PC-9 (cell line): ENCODE results near the gene LONRF3. TPM values are rescaled to one million over a fixed set of nuclear protein-coding genes. Genes with fewer than 3 reads are reported as not detected.

Source experiments
- BruUV-seq: library from RNA; stranded (reverse); fragments of 400-500 nt; replicated peaks from 2 replicates; lab custom pipeline; 2021; lab: Mats Ljungman, UMichigan
- CTCF ChIA-PET: fragments of 300-600 bp; sonication (Branson Sonifier 250); formaldehyde crosslinking; loops from one replicate; lab custom pipeline; 2022; ENCODE audit warnings: antibody characterized with exemption; lab: Charles Lee
- POLR2A ChIA-PET: fragments of 300-600 bp; sonication (Branson Sonifier 250); formaldehyde crosslinking; loops from one replicate; lab custom pipeline; 2022; ENCODE audit warnings: antibody characterized with exemption; ENCODE audit not compliant: unreplicated experiment; lab: Charles Lee
- DNase-seq, 2 experiments: peaks; one replicate each; pipeline versions ENCODE4 v3.0.0 to v3.0.0-alpha.2; 2015 to 2022; ENCODE audit warnings: mixed read lengths in 1 of 2
- H2AFZ ChIP-seq: fragments of 200-600 bp; sonication (generic); 2 replicates; pipeline ENCODE4 v1.8.1; 2017; ENCODE audit warnings: antibody characterized with exemption
- H3F3A ChIP-seq: fragments of 200-600 bp; sonication (generic); 2 replicates; pipeline ENCODE4 v1.8.1; 2017; ENCODE audit warnings: antibody characterized with exemption, mild to moderate bottlenecking, low read depth; ENCODE audit not compliant: insufficient read depth
- H3K27ac ChIP-seq: fragments of 200-600 bp; sonication (generic); 2 replicates; pipeline ENCODE4 v1.6.1; 2016; ENCODE audit warnings: mixed run types
- H3K27me3 ChIP-seq: fragments of 200-600 bp; sonication (generic); 2 replicates; pipeline ENCODE4 v1.6.1; 2016; ENCODE audit warnings: low read depth, mixed run types; ENCODE audit not compliant: insufficient read depth
- H3K36me3 ChIP-seq: fragments of 200-600 bp; sonication (generic); 2 replicates; pipeline ENCODE4 v1.6.1; 2016; ENCODE audit warnings: low read depth, mixed run types
- H3K4me1 ChIP-seq: fragments of 200-600 bp; sonication (generic); replicated peaks from 2 replicates; pipeline ENCODE4 v1.6.1; 2016; ENCODE audit warnings: mixed run types; ENCODE audit not compliant: insufficient read depth
- H3K4me2 ChIP-seq: fragments of 200-600 bp; sonication (generic); 2 replicates; pipeline ENCODE4 v1.6.1; 2017; ENCODE audit warnings: mixed run types
- H3K4me3 ChIP-seq: fragments of 200-600 bp; sonication (generic); 2 replicates; pipeline ENCODE4 v1.6.1; 2016; ENCODE audit warnings: mixed run types
- H3K79me2 ChIP-seq: fragments of 200-600 bp; sonication (generic); 2 replicates; pipeline ENCODE4 v1.6.1; 2017; ENCODE audit warnings: low read depth, mixed run types
- H3K9me2 ChIP-seq: fragments of 200-600 bp; sonication (generic); 2 replicates; pipeline ENCODE4 v1.8.1; 2017; ENCODE audit warnings: mild to moderate bottlenecking; ENCODE audit not compliant: insufficient read depth
- H3K9me3 ChIP-seq: fragments of 200-600 bp; sonication (generic); 2 replicates; pipeline ENCODE4 v1.8.1; 2016; ENCODE audit warnings: low read depth; ENCODE audit not compliant: insufficient read depth
- H4K20me1 ChIP-seq: fragments of 200-600 bp; sonication (generic); 2 replicates; pipeline ENCODE4 v1.8.1; 2017; ENCODE audit not compliant: insufficient read depth
- EZH2 ChIP-seq: fragments of 200-600 bp; sonication (generic); IDR thresholded peaks from 2 replicates; pipeline ENCODE4 v1.8.0; 2017; ENCODE audit warnings: antibody characterized with exemption, low read depth
- intact Hi-C: fragments of 100-400 bp; cut with micrococcal nuclease; formaldehyde crosslinking; loops from one replicate; pipeline ENCODE4 v1.10.0; 2022; ENCODE audit not compliant: unreplicated experiment
- total RNA-seq: library from RNA; stranded (reverse); gene quantifications from 2 replicates; pipeline ENCODE4 v1.2.3, GENCODE V29; 2021
- TF ChIP-seq, protein P1 (sequence below): fragments of 200-600 bp; sonication (generic); conservative IDR thresholded peaks from 2 replicates; pipeline ENCODE4 v1.6.1; 2017; ENCODE audit warnings: mixed run types, antibody characterized with exemption, mild to moderate bottlenecking, moderate library complexity

LONRF3 gene
- total RNA-seq, 1 experiment from 2014 or later, result 6.3 TPM

DNA sequence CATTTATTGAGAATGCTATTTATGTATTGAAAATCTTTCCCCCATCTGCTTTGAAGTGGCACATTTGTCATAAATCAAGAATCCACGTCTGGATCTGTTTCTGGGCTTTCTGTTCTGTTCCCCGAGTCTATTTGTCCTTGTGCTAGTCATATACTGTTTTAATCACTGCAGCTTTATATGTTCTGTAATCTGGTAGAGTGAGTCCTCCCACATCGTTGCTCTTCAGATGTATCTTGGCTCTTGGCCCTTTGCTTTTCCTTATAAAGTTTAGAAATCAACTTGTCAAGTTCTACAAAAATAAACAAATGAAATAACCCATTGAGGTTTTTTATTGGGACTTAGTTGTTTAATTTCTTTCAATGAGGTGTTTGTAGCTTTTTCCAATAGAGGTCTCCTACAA, 29.0 kb downstream of the LONRF3 start:
- H4K20me1 ChIP-seq, result peaks cover 15% of the 10 kb centered on the region
- no peaks in the 10 kb centered on the region for H3K4me1 ChIP-seq
- POLR2A ChIA-PET, result no interaction called here
- BruUV-seq, result no TSS peak
- intact Hi-C loops, result loop anchor here (10.0 kb wide), 2 partner anchors 211 to 359 kb away; no protein-coding TSS in a partner anchor
- peaks cover 10% of the 10 kb centered on the region for H3K36me3 ChIP-seq
- H3K9me3 ChIP-seq, result no peaks in the 10 kb centered on the region
- H3K4me3 ChIP-seq, result no peak overlapping the region
- H3K27me3 ChIP-seq, result no peaks in the 10 kb centered on the region
- H3K9me2 ChIP-seq, result no peaks in the 10 kb centered on the region
- TF ChIP-seq EZH2, result no peak
- TF ChIP-seq, protein P1, sequence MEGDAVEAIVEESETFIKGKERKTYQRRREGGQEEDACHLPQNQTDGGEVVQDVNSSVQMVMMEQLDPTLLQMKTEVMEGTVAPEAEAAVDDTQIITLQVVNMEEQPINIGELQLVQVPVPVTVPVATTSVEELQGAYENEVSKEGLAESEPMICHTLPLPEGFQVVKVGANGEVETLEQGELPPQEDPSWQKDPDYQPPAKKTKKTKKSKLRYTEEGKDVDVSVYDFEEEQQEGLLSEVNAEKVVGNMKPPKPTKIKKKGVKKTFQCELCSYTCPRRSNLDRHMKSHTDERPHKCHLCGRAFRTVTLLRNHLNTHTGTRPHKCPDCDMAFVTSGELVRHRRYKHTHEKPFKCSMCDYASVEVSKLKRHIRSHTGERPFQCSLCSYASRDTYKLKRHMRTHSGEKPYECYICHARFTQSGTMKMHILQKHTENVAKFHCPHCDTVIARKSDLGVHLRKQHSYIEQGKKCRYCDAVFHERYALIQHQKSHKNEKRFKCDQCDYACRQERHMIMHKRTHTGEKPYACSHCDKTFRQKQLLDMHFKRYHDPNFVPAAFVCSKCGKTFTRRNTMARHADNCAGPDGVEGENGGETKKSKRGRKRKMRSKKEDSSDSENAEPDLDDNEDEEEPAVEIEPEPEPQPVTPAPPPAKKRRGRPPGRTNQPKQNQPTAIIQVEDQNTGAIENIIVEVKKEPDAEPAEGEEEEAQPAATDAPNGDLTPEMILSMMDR, result no peak
- H3K27ac ChIP-seq, result no peak overlapping the region
- H3K4me2 ChIP-seq, result no peak overlapping the region
- no peak for DNase-seq
- CTCF ChIA-PET, result interaction anchor here (2.7 kb wide), 1 partner anchor 63 kb away, joined by 32 read pairs; no protein-coding TSS in a partner anchor
- H2AFZ ChIP-seq, result no peak overlapping the region
- peaks cover 6% of the 10 kb centered on the region; the same call in 1 of the 2 replicates for H3F3A ChIP-seq
- peaks cover 6% of the 10 kb centered on the region for H3K79me2 ChIP-seq

GRCh38 chrX:119004920-119005524, 30.6 kb downstream of the LONRF3 start:
- H3K27me3 ChIP-seq, result no peaks in the 10 kb centered on the region
- H3K9me2 ChIP-seq, result no peaks in the 10 kb centered on the region
- H3K36me3 ChIP-seq, result peaks cover 24% of the 10 kb centered on the region
- H4K20me1 ChIP-seq, result peaks cover 15% of the 10 kb centered on the region
- no peak overlapping the region for H2AFZ ChIP-seq
- H3K27ac ChIP-seq, result no peak overlapping the region
- H3K4me2 ChIP-seq, result no peak overlapping the region
- peak; percentile 46 to 55 for DNase-seq
- ChIA-PET CTCF (interaction anchor here (0.6 to 2.7 kb wide), 2 partner anchors 62 to 131 kb away, joined by 3 to 32 read pairs; no protein-coding TSS in a partner anchor), POLR2A (interaction anchor here (0.8 kb wide), 1 partner anchor 121 kb away, joined by 5 read pairs; no protein-coding TSS in a partner anchor)
- peaks cover 6% of the 10 kb centered on the region; the same call in 1 of the 2 replicates for H3F3A ChIP-seq
- peaks cover 6% of the 10 kb centered on the region for H3K79me2 ChIP-seq
- BruUV-seq, result no TSS peak
- no peak overlapping the region for H3K4me3 ChIP-seq
- no peaks in the 10 kb centered on the region for H3K4me1 ChIP-seq
- intact Hi-C loops, result loop anchor here (1.0 to 10.0 kb wide), 5 partner anchors 62 to 403 kb away; no protein-coding TSS in a partner anchor
- no peak for TF ChIP-seq EZH2
- TF ChIP-seq, protein P1, result peak; percentile 90
- H3K9me3 ChIP-seq, result no peaks in the 10 kb centered on the region

- Histone ChIP-seq H3K36me3 (peaks cover 44% of the 10 kb centered on the region), H3K27ac (no peak overlapping the region), H2AFZ (no peak overlapping the region), H3K4me1 (no peaks in the 10 kb centered on the region), H4K20me1 (peaks cover 12% of the 10 kb centered on the region), H3K4me3 (no peak overlapping the region), H3K27me3 (no peaks in the 10 kb centered on the region), H3K4me2 (no peak overlapping the region), H3K9me3 (no peaks in the 10 kb centered on the region), H3K9me2 (no peaks in the 10 kb centered on the region), H3K79me2 (peaks cover 6% of the 10 kb centered on the region; the same call in 1 of the 2 replicates), H3F3A (peaks cover 11% of the 10 kb centered on the region; the same call in 1 of the 2 replicates)
- TF ChIP-seq, protein P1, result no peak
- no peak for TF ChIP-seq EZH2
- no TSS peak for BruUV-seq
- DNase-seq, result no peak
- CTCF ChIA-PET, result interaction anchor here (0.5 to 1.2 kb wide), 2 partner anchors 59 to 168 kb away, joined by 3 to 5 read pairs; no protein-coding TSS in a partner anchor
- intact Hi-C loops, result loop anchor here (5.0 to 10.0 kb wide), 3 partner anchors 208 to 405 kb away; no protein-coding TSS in a partner anchor
- POLR2A ChIA-PET, result no interaction called here
These were observed 32.9 kb downstream of the LONRF3 start for GRCh38 chrX:119007189-119007770.
